Neuronal stem cell (in vitro differentiated cells): Measurements from ENCODE around the gene TBC1D7.

Experiments
- DNase-seq: peaks from one replicate; pipeline ENCODE4 v3.0.0-alpha.2; 2013; ENCODE audit warnings: low spot score
- H2AFZ ChIP-seq: one replicate; pipeline ENCODE4 v1.6.1; 2013; ENCODE audit warnings: mild to moderate bottlenecking, low read length, inconsistent platforms
- H2AK5ac ChIP-seq: 2 replicates; pipeline ENCODE4 v1.6.1; 2013; ENCODE audit warnings: low read depth, mild to moderate bottlenecking, inconsistent platforms, low read length, moderate library complexity, mixed read lengths
- H2BK120ac ChIP-seq: 2 replicates; pipeline ENCODE4 v1.6.1; 2013; ENCODE audit warnings: low read depth, mild to moderate bottlenecking, inconsistent platforms, low read length, moderate library complexity, mixed read lengths
- H2BK12ac ChIP-seq: one replicate; pipeline ENCODE4 v1.6.1; 2013; ENCODE audit warnings: low read length, inconsistent platforms
- H2BK15ac ChIP-seq: 2 replicates; pipeline ENCODE4 v1.6.1; 2013; ENCODE audit warnings: mild to moderate bottlenecking, low read length, inconsistent platforms, mixed read lengths
- H2BK5ac ChIP-seq: one replicate; pipeline ENCODE4 v1.6.1; 2013; ENCODE audit warnings: inconsistent platforms, mild to moderate bottlenecking, low read length, moderate library complexity
- H3K14ac ChIP-seq: one replicate; pipeline ENCODE4 v1.6.1; 2013; ENCODE audit warnings: low read length, inconsistent platforms
- H3K18ac ChIP-seq: 2 replicates; pipeline ENCODE4 v1.6.1; 2013; ENCODE audit warnings: low read length, inconsistent platforms
- H3K23ac ChIP-seq: 2 replicates; pipeline ENCODE4 v1.6.1; 2013; ENCODE audit warnings: low read depth, mild to moderate bottlenecking, mixed read lengths, low read length, inconsistent platforms; ENCODE audit not compliant: poor library complexity
- H3K27ac ChIP-seq: replicated peaks from 3 replicates; pipeline ENCODE4 v1.5.1; 2013; ENCODE audit warnings: low read length, inconsistent platforms
- H3K27me3 ChIP-seq, 3 experiments: 2 replicates each; pipeline ENCODE4 v1.6.1; 2013; ENCODE audit warnings: low read length in 3 of 3, mild to moderate bottlenecking in 2 of 3, inconsistent platforms in 1 of 3, low read depth in 1 of 3, mixed read lengths in 1 of 3, moderate library complexity in 1 of 3; ENCODE audit not compliant: control insufficient read depth in 3 of 3, insufficient read depth in 3 of 3
- H3K36me3 ChIP-seq, 2 donors: replicated peaks in 1 of 2; 2 replicates each; pipeline ENCODE4 v1.6.1; 2013; ENCODE audit warnings: low read length in 2 of 2; ENCODE audit not compliant: control insufficient read depth in 2 of 2, insufficient read depth in 2 of 2
- H3K4ac ChIP-seq: 2 replicates; pipeline ENCODE4 v1.6.1; 2013; ENCODE audit warnings: inconsistent platforms, mild to moderate bottlenecking, low read length, moderate library complexity
- H3K4me1 ChIP-seq, 2 donors: 1 replicate in 1 of 2; 2 replicates in 1 of 2; pipeline ENCODE4 v1.6.1; 2013; ENCODE audit warnings: low read length in 2 of 2, low read depth in 1 of 2; ENCODE audit not compliant: control insufficient read depth in 2 of 2, insufficient read depth in 1 of 2
- H3K4me2 ChIP-seq: one replicate; pipeline ENCODE4 v1.6.1; 2013; ENCODE audit warnings: mild to moderate bottlenecking, low read length, inconsistent platforms; ENCODE audit not compliant: insufficient read depth, poor library complexity, severe bottlenecking
- H3K4me3 ChIP-seq, 2 donors: 2 replicates each; pipeline ENCODE4 v1.5.1; 2013; ENCODE audit warnings: low read length in 2 of 2, mild to moderate bottlenecking in 2 of 2, inconsistent platforms in 1 of 2, moderate library complexity in 1 of 2
- H3K79me1 ChIP-seq: one replicate; pipeline ENCODE4 v1.6.1; 2013; ENCODE audit warnings: low read depth, mild to moderate bottlenecking, inconsistent platforms, low read length, moderate library complexity
- H3K9ac ChIP-seq: one replicate; pipeline ENCODE4 v1.6.1; 2013; ENCODE audit warnings: mild to moderate bottlenecking, low read depth, low read length, inconsistent platforms; ENCODE audit not compliant: poor library complexity
- H3K9me3 ChIP-seq, 2 donors: replicated peaks in 1 of 2; 2 replicates each; pipeline versions ENCODE3 to v1.6.1; 2013; ENCODE audit warnings: low read length in 2 of 2, mild to moderate bottlenecking in 2 of 2, inconsistent platforms in 1 of 2, low read depth in 1 of 2, mixed read lengths in 1 of 2, moderate library complexity in 1 of 2; ENCODE audit not compliant: control insufficient read depth in 2 of 2, insufficient read depth in 1 of 2
- H4K8ac ChIP-seq: one replicate; pipeline ENCODE4 v1.6.1; 2013; ENCODE audit warnings: low read depth, mild to moderate bottlenecking, inconsistent platforms, low read length, moderate library complexity
- H4K91ac ChIP-seq: one replicate; pipeline ENCODE4 v1.6.1; 2013; ENCODE audit warnings: low read length, low read depth, mild to moderate bottlenecking, inconsistent platforms; ENCODE audit not compliant: poor library complexity
- WGBS, 2 donors: extraction: QIAGEN DNeasy Blood & Tissue Kit; methylation state at CpG; one replicate each; pipeline ENCODE4 v1.1.7; 2013; ENCODE audit warnings: missing lambda C conversion rate in 2 of 2, mixed read lengths in 1 of 2; ENCODE audit not compliant: insufficient read length in 2 of 2, insufficient replicate concordance in 1 of 2; ENCODE audit errors: extremely low coverage in 2 of 2; 5-methylcytosine and 5-hydroxymethylcytosine counted together

Gene TBC1D7

DNA sequence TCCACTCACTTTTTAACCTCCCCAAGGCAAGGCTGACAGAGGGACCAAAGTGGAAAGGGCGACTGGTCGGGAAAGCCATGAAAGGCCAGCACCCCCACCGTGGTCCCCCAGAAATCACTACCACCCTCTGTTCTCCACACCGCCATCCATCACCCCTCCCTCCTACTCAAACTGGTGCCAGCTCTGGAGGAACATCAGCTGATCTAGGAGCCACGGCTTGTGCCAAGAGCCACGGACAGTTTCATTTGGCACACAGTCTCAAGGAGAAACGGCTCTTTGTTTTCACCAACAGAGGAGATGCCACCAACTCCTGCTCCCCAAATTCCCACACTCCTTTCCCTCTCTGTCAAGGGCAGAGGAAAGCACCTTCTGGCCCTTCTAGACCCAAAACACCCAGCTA, 26.0 kb downstream of the TBC1D7 start:
- Histone ChIP-seq H3K9me3 (no peaks in the 10 kb centered on the region), H3K79me1 (no peaks in the 10 kb centered on the region), H2BK12ac (no peak overlapping the region), H3K4me3 (no peak overlapping the region), H2BK15ac (no peak overlapping the region), H3K23ac (peak overlapping the region; percentile 45), H3K36me3 (peaks cover 39 to 97% of the 10 kb centered on the region in 2 donors), H3K27ac (no peak overlapping the region), H3K4me2 (no peak overlapping the region), H4K91ac (no peak overlapping the region), H3K9ac (no peak overlapping the region), H3K27me3 (no peaks in the 10 kb centered on the region), H2AK5ac (no peak overlapping the region), H3K4ac (no peak overlapping the region), H3K4me1 (no peaks in the 10 kb centered on the region), H3K18ac (no peak overlapping the region), H2BK120ac (no peak overlapping the region), H2AFZ (no peak overlapping the region), H4K8ac (no peak overlapping the region), H2BK5ac (no peak overlapping the region), H3K14ac (peak overlapping the region; percentile 50)
- no CpG with 5 or more reads among the region's 7 CpGs for WGBS, 2 donors
- no peak for DNase-seq

DNA sequence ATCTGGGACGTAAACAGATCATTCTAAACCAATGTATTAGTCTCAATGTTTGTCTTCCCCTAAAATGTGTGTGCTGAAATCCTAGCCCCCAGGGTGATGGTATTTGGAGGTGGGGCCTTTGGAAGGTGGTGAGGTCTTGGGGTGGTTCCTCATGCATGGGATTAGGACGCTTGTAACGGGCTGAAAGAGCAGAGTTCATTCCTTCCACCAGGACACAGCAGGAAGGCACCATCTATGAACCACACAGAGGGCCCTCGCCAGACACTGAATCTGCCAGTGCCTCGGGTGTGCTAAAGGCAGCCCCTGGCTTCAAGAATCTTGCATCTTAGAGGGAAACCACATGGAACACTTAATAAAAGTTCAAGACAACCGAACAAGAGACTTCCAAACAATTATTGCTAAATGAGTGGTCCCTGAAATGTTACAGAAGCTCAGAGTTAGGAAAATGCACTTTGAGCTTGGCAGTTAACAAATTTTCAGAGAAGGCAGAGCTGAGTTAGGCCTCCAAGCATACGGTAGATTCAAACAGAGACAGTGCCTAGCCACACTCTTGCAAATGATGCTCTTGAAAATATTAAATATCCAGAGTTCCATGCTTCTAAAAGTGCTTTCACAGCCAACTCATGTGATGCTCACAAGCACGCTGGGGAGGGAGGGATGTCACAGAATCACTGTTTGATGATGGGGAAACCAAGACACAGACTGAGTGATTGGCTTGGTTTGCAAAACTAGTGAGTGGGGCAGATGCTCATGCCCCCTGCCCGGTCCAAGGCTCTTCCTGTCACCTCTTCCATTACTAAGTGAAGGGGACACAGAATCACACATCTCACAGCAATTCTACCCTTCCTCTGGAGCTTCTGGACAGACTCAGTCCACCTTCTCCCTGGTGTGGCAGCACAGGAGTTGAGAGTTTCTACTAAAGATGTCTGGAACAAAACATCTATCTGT, 27.4 kb downstream of the TBC1D7 start:
- H3K23ac ChIP-seq: no peak overlapping the region
- H3K9me3 ChIP-seq: no peaks in the 10 kb centered on the region
- no peak overlapping the region for H4K91ac ChIP-seq
- no peak overlapping the region for H3K9ac ChIP-seq
- no peak overlapping the region for H2BK5ac ChIP-seq
- no CpG with 5 or more reads among the region's 9 CpGs for WGBS, 2 donors
- H3K4ac ChIP-seq: no peak overlapping the region
- no peak overlapping the region for H3K18ac ChIP-seq
- H4K8ac ChIP-seq: no peak overlapping the region
- H2BK15ac ChIP-seq: no peak overlapping the region
- H3K79me1 ChIP-seq: no peaks in the 10 kb centered on the region
- no peak overlapping the region for H2AK5ac ChIP-seq
- no peaks in the 10 kb centered on the region for H3K4me1 ChIP-seq
- no peak overlapping the region for H3K4me3 ChIP-seq
- no peak overlapping the region for H2AFZ ChIP-seq
- H3K36me3 ChIP-seq: peaks cover 43 to 91% of the 10 kb centered on the region in 2 donors
- H2BK12ac ChIP-seq: no peak overlapping the region
- no peak overlapping the region for H3K27ac ChIP-seq
- H2BK120ac ChIP-seq: no peak overlapping the region
- H3K4me2 ChIP-seq: no peak overlapping the region
- DNase-seq: no peak
- H3K27me3 ChIP-seq: no peaks in the 10 kb centered on the region
- H3K14ac ChIP-seq: no peak overlapping the region

DNA sequence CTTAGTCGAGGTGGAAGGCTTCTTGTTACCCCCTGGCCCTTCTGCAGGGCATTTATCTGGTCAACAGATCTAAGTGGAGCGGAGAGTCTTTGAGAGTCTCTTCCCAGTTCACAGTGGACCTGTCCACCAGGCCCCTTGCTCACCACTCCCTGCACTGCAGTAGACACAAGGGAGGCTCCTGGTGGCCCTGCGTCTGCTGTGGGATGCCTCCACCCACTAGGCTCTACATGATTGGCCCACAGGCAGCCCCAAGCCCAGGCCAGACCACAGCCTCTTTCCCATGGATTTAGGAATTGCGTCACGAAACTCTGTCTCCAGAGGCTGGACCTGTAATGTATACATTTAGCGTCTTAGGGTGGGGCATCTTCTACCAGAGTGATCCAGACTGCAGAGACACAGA, 28.4 kb downstream of the TBC1D7 start:
- H3K4me1 ChIP-seq: no peaks in the 10 kb centered on the region
- WGBS, 2 donors: no CpG with 5 or more reads among the region's 6 CpGs
- no peaks in the 10 kb centered on the region for H3K79me1 ChIP-seq
- H2BK12ac ChIP-seq: no peak overlapping the region
- no peak for DNase-seq
- H3K4me3 ChIP-seq: no peak overlapping the region
- no peak overlapping the region for H3K27ac ChIP-seq
- no peak overlapping the region for H3K9ac ChIP-seq
- H2BK120ac ChIP-seq: no peak overlapping the region
- H4K91ac ChIP-seq: no peak overlapping the region
- H3K36me3 ChIP-seq: peaks cover 43 to 89% of the 10 kb centered on the region in 2 donors
- H3K27me3 ChIP-seq: no peaks in the 10 kb centered on the region
- H2AFZ ChIP-seq: no peak overlapping the region
- H3K4me2 ChIP-seq: no peak overlapping the region
- H3K18ac ChIP-seq: no peak overlapping the region
- no peak overlapping the region for H3K14ac ChIP-seq
- H4K8ac ChIP-seq: no peak overlapping the region
- H3K9me3 ChIP-seq: no peaks in the 10 kb centered on the region
- H2AK5ac ChIP-seq: no peak overlapping the region
- no peak overlapping the region for H3K23ac ChIP-seq
- H2BK15ac ChIP-seq: no peak overlapping the region
- H3K4ac ChIP-seq: no peak overlapping the region
- H2BK5ac ChIP-seq: no peak overlapping the region

DNA sequence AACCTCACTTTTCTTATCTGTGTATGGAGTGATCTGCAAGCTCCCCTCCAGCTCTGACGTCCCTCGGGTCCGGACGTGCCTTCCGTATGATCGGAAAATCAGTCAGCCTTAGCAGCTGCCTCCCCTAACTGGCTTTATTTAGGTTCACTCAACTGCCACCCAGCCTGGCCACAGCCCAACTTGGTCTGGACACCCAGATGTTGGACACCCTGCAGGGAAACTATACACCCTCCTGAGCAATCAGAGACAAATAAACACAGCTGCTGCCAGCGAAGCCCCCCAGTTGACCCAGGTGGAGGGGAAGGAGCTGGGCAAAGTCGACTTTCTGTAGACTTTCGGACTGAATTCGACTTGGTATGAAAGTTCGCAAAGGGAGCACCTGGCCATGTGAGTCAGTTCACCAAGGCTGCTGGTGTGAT, 28.9 kb downstream of the TBC1D7 start:
- Histone ChIP-seq H3K4ac (no peak overlapping the region), H3K4me1 (no peaks in the 10 kb centered on the region), H3K27me3 (no peaks in the 10 kb centered on the region), H3K36me3 (peaks cover 45 to 89% of the 10 kb centered on the region in 2 donors), H2BK5ac (no peak overlapping the region), H2BK12ac (no peak overlapping the region), H3K27ac (no peak overlapping the region), H2AFZ (no peak overlapping the region), H3K4me2 (no peak overlapping the region), H2BK120ac (no peak overlapping the region), H3K79me1 (no peaks in the 10 kb centered on the region), H2AK5ac (no peak overlapping the region), H4K91ac (no peak overlapping the region), H3K4me3 (no peak overlapping the region), H3K23ac (no peak overlapping the region), H2BK15ac (no peak overlapping the region), H3K9ac (no peak overlapping the region), H3K18ac (no peak overlapping the region), H3K9me3 (no peaks in the 10 kb centered on the region), H3K14ac (no peak overlapping the region), H4K8ac (no peak overlapping the region)
- no peak for DNase-seq
- WGBS, 2 donors: no CpG with 5 or more reads among the region's 11 CpGs
